Measurements from ENCODE around the gene SESTD1. TPM values are rescaled to one million over a fixed set of nuclear protein-coding genes. Genes with fewer than 3 reads are reported as not detected.

Gene SESTD1
- total and polyA plus RNA-seq, 2 donors (not counting 1 experiment from before 2014, with no cell fraction given): 16.8 to 51.9 TPM

DNA sequence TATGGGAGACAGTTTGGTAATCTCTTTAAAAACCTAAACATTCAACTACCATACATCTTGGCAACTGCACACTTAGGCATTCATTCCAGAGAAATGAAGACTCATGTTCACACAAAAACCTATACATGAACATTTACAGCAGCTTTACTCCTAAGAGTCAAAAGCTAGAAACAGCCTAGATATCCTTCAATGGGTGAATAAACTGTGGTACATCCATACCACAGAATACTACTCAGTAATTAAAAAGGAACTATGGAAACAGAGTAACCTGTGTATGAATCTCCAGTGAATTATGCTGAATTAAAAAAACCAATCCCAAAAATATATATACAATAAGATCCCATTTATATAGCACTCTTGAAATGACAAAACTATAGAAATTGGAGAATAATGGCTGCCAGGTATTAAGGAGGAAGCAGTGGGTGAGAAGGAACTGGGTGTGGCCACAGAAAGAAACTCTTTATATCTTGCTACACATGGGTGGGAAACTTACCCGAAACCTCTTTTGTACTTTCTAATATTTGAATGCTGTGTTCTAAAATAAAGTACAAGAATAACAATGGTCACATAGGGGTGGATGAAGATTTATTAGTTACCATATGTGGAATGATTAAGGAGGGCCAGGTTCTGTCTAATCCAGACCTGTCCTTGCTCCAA, 13.7 kb downstream of the SESTD1 start:
- no peak for DNase-seq (ENCODE audit: low read depth in 2 of 2)
- peaks cover 27% of the 10 kb centered on the region for H3K79me2 ChIP-seq (ENCODE audit: control insufficient read depth, insufficient read depth, low read length)
- no peaks in the 10 kb centered on the region for H3K9me3 ChIP-seq (ENCODE audit: control insufficient read depth, insufficient read depth, low read depth, low read length)
- no peaks in the 10 kb centered on the region for H3K36me3 ChIP-seq (ENCODE audit: control insufficient read depth, insufficient read depth, low read length)
- H3K4me1 ChIP-seq (ENCODE audit: control insufficient read depth, extremely low read depth, insufficient read depth, low read length): no peaks in the 10 kb centered on the region
- TF ChIP-seq EZH2 (IDR thresholded peaks at IDR 0.05; ENCODE audit: low read length, missing control alignments): no peak
- no peaks in the 10 kb centered on the region for H3K27me3 ChIP-seq (ENCODE audit: control insufficient read depth, insufficient read depth, low read length)
- no peak overlapping the region for H3K4me3 ChIP-seq (replicated peaks in 1 of 4; ENCODE audit: control extremely low read depth in 1 of 4, insufficient read depth in 1 of 4, low read depth in 3 of 4, low read length in 4 of 4)
- no peaks in the 10 kb centered on the region for H4K20me1 ChIP-seq (ENCODE audit: control insufficient read depth, extremely low read depth, insufficient read depth, low read length)
- H3K4me2 ChIP-seq (ENCODE audit: extremely low read depth, insufficient read depth, low read length): no peak overlapping the region
- H3K27ac ChIP-seq (ENCODE audit: insufficient read depth, low read length): no peak overlapping the region
- no peak overlapping the region for H2AFZ ChIP-seq (ENCODE audit: low read length)
- no peak overlapping the region for H3K9ac ChIP-seq (ENCODE audit: insufficient read depth, low read length)

DNA sequence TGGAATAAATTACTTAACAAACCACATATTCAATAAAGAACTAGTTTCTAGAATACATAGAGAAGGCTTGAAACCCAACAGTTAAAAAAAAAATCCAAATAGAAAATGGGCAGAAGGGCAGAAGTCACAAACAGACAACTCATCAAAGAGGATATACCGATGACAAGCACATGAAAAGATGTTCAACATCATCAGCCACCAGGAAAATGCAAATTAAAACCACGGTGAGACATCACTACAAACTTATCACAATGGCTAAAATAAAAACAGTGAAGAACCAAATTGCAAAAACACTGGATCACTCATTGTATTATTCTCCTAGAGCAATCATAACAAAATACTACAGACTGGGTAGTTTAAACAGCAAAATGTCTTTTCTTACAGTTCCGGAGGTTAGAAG, 14.5 kb downstream of the SESTD1 start:
- Histone ChIP-seq H3K9ac (ENCODE audit: insufficient read depth, low read length) (no peak overlapping the region), H3K27ac (ENCODE audit: insufficient read depth, low read length) (no peak overlapping the region), H3K36me3 (ENCODE audit: control insufficient read depth, insufficient read depth, low read length) (no peaks in the 10 kb centered on the region), H3K27me3 (ENCODE audit: control insufficient read depth, insufficient read depth, low read length) (no peaks in the 10 kb centered on the region), H2AFZ (ENCODE audit: low read length) (no peak overlapping the region), H3K4me2 (ENCODE audit: extremely low read depth, insufficient read depth, low read length) (no peak overlapping the region), H3K4me3 (replicated peaks in 1 of 4; ENCODE audit: control extremely low read depth in 1 of 4, insufficient read depth in 1 of 4, low read depth in 3 of 4, low read length in 4 of 4) (no peak overlapping the region), H4K20me1 (ENCODE audit: control insufficient read depth, extremely low read depth, insufficient read depth, low read length) (no peaks in the 10 kb centered on the region), H3K79me2 (ENCODE audit: control insufficient read depth, insufficient read depth, low read length) (peaks cover 30% of the 10 kb centered on the region), H3K9me3 (ENCODE audit: control insufficient read depth, insufficient read depth, low read depth, low read length) (no peaks in the 10 kb centered on the region), H3K4me1 (ENCODE audit: control insufficient read depth, extremely low read depth, insufficient read depth, low read length) (no peaks in the 10 kb centered on the region)
- DNase-seq (ENCODE audit: low read depth in 2 of 2): no peak
- TF ChIP-seq, protein P1, sequence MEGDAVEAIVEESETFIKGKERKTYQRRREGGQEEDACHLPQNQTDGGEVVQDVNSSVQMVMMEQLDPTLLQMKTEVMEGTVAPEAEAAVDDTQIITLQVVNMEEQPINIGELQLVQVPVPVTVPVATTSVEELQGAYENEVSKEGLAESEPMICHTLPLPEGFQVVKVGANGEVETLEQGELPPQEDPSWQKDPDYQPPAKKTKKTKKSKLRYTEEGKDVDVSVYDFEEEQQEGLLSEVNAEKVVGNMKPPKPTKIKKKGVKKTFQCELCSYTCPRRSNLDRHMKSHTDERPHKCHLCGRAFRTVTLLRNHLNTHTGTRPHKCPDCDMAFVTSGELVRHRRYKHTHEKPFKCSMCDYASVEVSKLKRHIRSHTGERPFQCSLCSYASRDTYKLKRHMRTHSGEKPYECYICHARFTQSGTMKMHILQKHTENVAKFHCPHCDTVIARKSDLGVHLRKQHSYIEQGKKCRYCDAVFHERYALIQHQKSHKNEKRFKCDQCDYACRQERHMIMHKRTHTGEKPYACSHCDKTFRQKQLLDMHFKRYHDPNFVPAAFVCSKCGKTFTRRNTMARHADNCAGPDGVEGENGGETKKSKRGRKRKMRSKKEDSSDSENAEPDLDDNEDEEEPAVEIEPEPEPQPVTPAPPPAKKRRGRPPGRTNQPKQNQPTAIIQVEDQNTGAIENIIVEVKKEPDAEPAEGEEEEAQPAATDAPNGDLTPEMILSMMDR (conservative IDR thresholded peaks at IDR 0.05 in 1 of 2, IDR thresholded peaks at IDR 0.05 in 1 of 2; ENCODE audit: low read depth in 1 of 2, low read length in 2 of 2): no peak
- no peak for TF ChIP-seq EZH2 (IDR thresholded peaks at IDR 0.05; ENCODE audit: low read length, missing control alignments)

DNA sequence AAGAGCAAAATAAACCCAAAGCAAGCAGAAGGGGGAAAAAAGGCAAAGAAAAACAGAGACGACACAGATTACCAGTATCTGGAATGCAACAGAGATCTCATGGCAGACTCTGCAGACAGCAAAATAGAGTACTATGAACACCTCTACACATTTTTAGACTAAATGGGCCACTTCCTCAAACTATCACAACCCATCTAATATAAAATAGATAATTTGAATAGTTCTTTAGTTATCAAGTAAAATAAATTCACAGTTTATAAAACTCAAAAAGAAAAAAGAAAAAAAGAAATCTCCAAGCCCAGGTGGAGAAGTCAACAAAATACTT, 16.6 kb downstream of the SESTD1 start:
- no peak for DNase-seq (ENCODE audit: low read depth in 2 of 2)
- no peak overlapping the region for H3K4me3 ChIP-seq (replicated peaks in 1 of 4; ENCODE audit: control extremely low read depth in 1 of 4, insufficient read depth in 1 of 4, low read depth in 3 of 4, low read length in 4 of 4)
- H3K9me3 ChIP-seq (ENCODE audit: control insufficient read depth, insufficient read depth, low read depth, low read length): no peaks in the 10 kb centered on the region
- H3K79me2 ChIP-seq (ENCODE audit: control insufficient read depth, insufficient read depth, low read length): peaks cover 29% of the 10 kb centered on the region
- H3K36me3 ChIP-seq (ENCODE audit: control insufficient read depth, insufficient read depth, low read length): no peaks in the 10 kb centered on the region
- H3K4me1 ChIP-seq (ENCODE audit: control insufficient read depth, extremely low read depth, insufficient read depth, low read length): no peaks in the 10 kb centered on the region
- H3K4me2 ChIP-seq (ENCODE audit: extremely low read depth, insufficient read depth, low read length): no peak overlapping the region
- H4K20me1 ChIP-seq (ENCODE audit: control insufficient read depth, extremely low read depth, insufficient read depth, low read length): no peaks in the 10 kb centered on the region
- TF ChIP-seq, protein P1 (conservative IDR thresholded peaks at IDR 0.05 in 1 of 2, IDR thresholded peaks at IDR 0.05 in 1 of 2; ENCODE audit: low read depth in 1 of 2, low read length in 2 of 2): no peak
- no peak for TF ChIP-seq EZH2 (IDR thresholded peaks at IDR 0.05; ENCODE audit: low read length, missing control alignments)
- H3K9ac ChIP-seq (ENCODE audit: insufficient read depth, low read length): no peak overlapping the region
- no peak overlapping the region for H3K27ac ChIP-seq (ENCODE audit: insufficient read depth, low read length)
- H3K27me3 ChIP-seq (ENCODE audit: control insufficient read depth, insufficient read depth, low read length): no peaks in the 10 kb centered on the region
- no peak overlapping the region for H2AFZ ChIP-seq (ENCODE audit: low read length)

Data from fibroblast of lung (primary cell).